Caco-2 (cell line): ENCODE data around the gene SMARCA4. TPM values are rescaled to one million over a fixed set of nuclear protein-coding genes. Genes with fewer than 3 reads are reported as not detected.

Source experiments
- BruUV-seq: library from RNA; stranded (reverse); fragments of 400-500 nt; replicated peaks from 2 replicates; lab custom pipeline; 2021; lab: Mats Ljungman, UMichigan
- CTCF ChIA-PET: fragments of 300-600 bp; sonication (Branson Sonifier 250); formaldehyde crosslinking; loops from one replicate; lab custom pipeline; 2022; ENCODE audit warnings: antibody characterized with exemption; lab: Charles Lee
- POLR2A ChIA-PET: fragments of 300-600 bp; sonication (Branson Sonifier 250); formaldehyde crosslinking; loops from one replicate; lab custom pipeline; 2022; ENCODE audit warnings: antibody characterized with exemption; lab: Charles Lee
- DNase-seq, 2 experiments: peaks; one replicate each; pipeline versions ENCODE4 v3.0.0 to v3.0.0-alpha.2; 2020 to 2022
- H3K27me3 ChIP-seq: replicated peaks from 2 replicates; pipeline ENCODE4 v1.6.0; 2011; ENCODE audit warnings: low read length; ENCODE audit not compliant: control insufficient read depth, insufficient read depth
- H3K36me3 ChIP-seq: 2 replicates; pipeline ENCODE4 v1.5.1; 2011; ENCODE audit warnings: low read length; ENCODE audit not compliant: control insufficient read depth, insufficient read depth
- H3K4me1 ChIP-seq: fragments of 250-450 bp; sonication (Bioruptor Pico); 2 replicates; pipeline ENCODE4 v1.5.1; 2020; ENCODE audit warnings: mild to moderate bottlenecking
- H3K4me3 ChIP-seq: 2 replicates; pipeline ENCODE4 v1.5.1; 2011; ENCODE audit warnings: low read depth, mild to moderate bottlenecking, control low read depth, low read length
- H3K9me3 ChIP-seq: fragments of 250-450 bp; sonication (Bioruptor Pico); 2 replicates; pipeline ENCODE4 v1.5.1; 2020; ENCODE audit warnings: mild to moderate bottlenecking, moderate library complexity
- H3K27ac Mint-ChIP-seq: one replicate; pipeline ENCODE4 v1.8.0; 2022; ENCODE audit warnings: mixed read lengths; ENCODE audit not compliant: unreplicated experiment
- H3K27me3 Mint-ChIP-seq: one replicate; pipeline ENCODE4 v1.8.0; 2022; ENCODE audit warnings: mixed read lengths; ENCODE audit not compliant: insufficient read depth, unreplicated experiment
- H3K36me3 Mint-ChIP-seq: one replicate; pipeline ENCODE4 v1.8.0; 2022; ENCODE audit warnings: mild to moderate bottlenecking, mixed read lengths; ENCODE audit not compliant: insufficient read depth, unreplicated experiment
- H3K4me1 Mint-ChIP-seq: one replicate; pipeline ENCODE4 v1.8.0; 2022; ENCODE audit warnings: low read depth, mixed read lengths; ENCODE audit not compliant: unreplicated experiment
- H3K4me3 Mint-ChIP-seq: one replicate; pipeline ENCODE4 v1.8.0; 2022; ENCODE audit warnings: mild to moderate bottlenecking, moderate library complexity, mixed read lengths; ENCODE audit not compliant: unreplicated experiment
- H3K9me3 Mint-ChIP-seq: one replicate; pipeline ENCODE4 v1.8.0; 2022; ENCODE audit warnings: mixed read lengths; ENCODE audit not compliant: unreplicated experiment
- intact Hi-C: fragments of 100-400 bp; cut with micrococcal nuclease; formaldehyde crosslinking; loops from one replicate; pipeline ENCODE4 v1.10.0; 2022; ENCODE audit not compliant: unreplicated experiment
- total RNA-seq: library from RNA; stranded (reverse); gene quantifications from 2 replicates; pipeline ENCODE4 v1.2.3, GENCODE V29; 2022
- TF ChIP-seq, protein P1 (sequence below), 2 experiments: fragments of 200-600 bp in 1 of 2; IDR thresholded peaks; 1 replicate in 1 of 2; 2 replicates in 1 of 2; pipeline versions ENCODE4 v1.5.1 to v1.8.0; 2011 to 2022; ENCODE audit warnings: antibody characterized with exemption in 1 of 2, control low read depth in 1 of 2, inconsistent platforms in 1 of 2, low read depth in 1 of 2, low read length in 1 of 2, mild to moderate bottlenecking in 1 of 2, moderate library complexity in 1 of 2; ENCODE audit not compliant: insufficient read depth in 1 of 2, severe bottlenecking in 1 of 2, unreplicated experiment in 1 of 2

SMARCA4 gene
- total RNA-seq, 1 experiment from 2014 or later, result 171 TPM

- no peak overlapping the region for H3K4me3 ChIP-seq
- ChIA-PET CTCF (no interaction called here), POLR2A (no interaction called here)
- TF ChIP-seq, protein P1, sequence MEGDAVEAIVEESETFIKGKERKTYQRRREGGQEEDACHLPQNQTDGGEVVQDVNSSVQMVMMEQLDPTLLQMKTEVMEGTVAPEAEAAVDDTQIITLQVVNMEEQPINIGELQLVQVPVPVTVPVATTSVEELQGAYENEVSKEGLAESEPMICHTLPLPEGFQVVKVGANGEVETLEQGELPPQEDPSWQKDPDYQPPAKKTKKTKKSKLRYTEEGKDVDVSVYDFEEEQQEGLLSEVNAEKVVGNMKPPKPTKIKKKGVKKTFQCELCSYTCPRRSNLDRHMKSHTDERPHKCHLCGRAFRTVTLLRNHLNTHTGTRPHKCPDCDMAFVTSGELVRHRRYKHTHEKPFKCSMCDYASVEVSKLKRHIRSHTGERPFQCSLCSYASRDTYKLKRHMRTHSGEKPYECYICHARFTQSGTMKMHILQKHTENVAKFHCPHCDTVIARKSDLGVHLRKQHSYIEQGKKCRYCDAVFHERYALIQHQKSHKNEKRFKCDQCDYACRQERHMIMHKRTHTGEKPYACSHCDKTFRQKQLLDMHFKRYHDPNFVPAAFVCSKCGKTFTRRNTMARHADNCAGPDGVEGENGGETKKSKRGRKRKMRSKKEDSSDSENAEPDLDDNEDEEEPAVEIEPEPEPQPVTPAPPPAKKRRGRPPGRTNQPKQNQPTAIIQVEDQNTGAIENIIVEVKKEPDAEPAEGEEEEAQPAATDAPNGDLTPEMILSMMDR (IDR thresholded peaks at IDR 0.05; ENCODE audit: insufficient read depth in 1 of 2, low read depth in 1 of 2, low read length in 1 of 2, severe bottlenecking in 1 of 2, unreplicated experiment in 1 of 2), result no peak
- Mint-ChIP-seq H3K27ac (no peak overlapping the region), H3K4me3 (no peak overlapping the region), H3K4me1 (no peaks in the 10 kb centered on the region), H3K9me3 (no peaks in the 10 kb centered on the region), H3K27me3 (no peaks in the 10 kb centered on the region), H3K36me3 (peaks cover 78% of the 10 kb centered on the region)
- no peaks in the 10 kb centered on the region for H3K9me3 ChIP-seq
- H3K36me3 ChIP-seq, result peaks cover 4% of the 10 kb centered on the region
- no peaks in the 10 kb centered on the region for H3K4me1 ChIP-seq
- DNase-seq, result no peak
- no TSS peak for BruUV-seq
- H3K27me3 ChIP-seq, result no peaks in the 10 kb centered on the region
- intact Hi-C loops, result no loop called here
These were observed 72.4 kb downstream of the SMARCA4 start for GRCh38 chr19:11033251-11033650.

DNA sequence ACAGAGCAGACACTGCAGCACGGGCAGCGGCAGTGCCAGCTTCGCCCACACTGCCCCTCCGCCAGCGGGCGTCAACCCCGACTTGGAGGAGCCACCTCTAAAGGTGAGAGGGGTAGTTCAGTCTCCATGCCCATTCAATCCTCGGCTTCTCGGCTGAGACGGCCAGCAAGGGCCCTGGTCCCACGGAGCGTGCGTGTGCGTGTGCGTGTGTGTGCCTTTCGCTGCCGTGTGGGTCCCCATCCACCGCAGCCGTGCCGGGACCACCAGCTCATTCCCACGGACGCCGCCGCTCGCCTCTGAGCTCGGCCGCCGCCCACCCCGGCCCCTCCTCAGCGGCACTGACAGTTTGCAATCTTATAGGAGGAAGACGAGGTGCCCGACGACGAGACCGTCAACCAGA lies 72.9 kb downstream of the SMARCA4 start:
- no peaks in the 10 kb centered on the region for H3K27me3 Mint-ChIP-seq
- peaks cover 83% of the 10 kb centered on the region for H3K36me3 Mint-ChIP-seq
- H3K4me3 Mint-ChIP-seq, result no peak overlapping the region
- no peak for DNase-seq
- CTCF ChIA-PET, result interaction anchor here (0.7 kb wide), 1 partner anchor 92 kb away, joined by 3 read pairs; no protein-coding TSS in a partner anchor
- no peaks in the 10 kb centered on the region for H3K4me1 ChIP-seq
- BruUV-seq, result no TSS peak
- no peaks in the 10 kb centered on the region for H3K4me1 Mint-ChIP-seq
- no peak overlapping the region for H3K27ac Mint-ChIP-seq
- peaks cover 4% of the 10 kb centered on the region for H3K36me3 ChIP-seq
- POLR2A ChIA-PET, result no interaction called here
- TF ChIP-seq, protein P1 (IDR thresholded peaks at IDR 0.05; ENCODE audit: insufficient read depth in 1 of 2, low read depth in 1 of 2, low read length in 1 of 2, severe bottlenecking in 1 of 2, unreplicated experiment in 1 of 2), result no peak
- H3K9me3 Mint-ChIP-seq, result no peaks in the 10 kb centered on the region
- intact Hi-C loops, result no loop called here
- H3K27me3 ChIP-seq, result no peaks in the 10 kb centered on the region
- H3K4me3 ChIP-seq, result no peak overlapping the region
- H3K9me3 ChIP-seq, result no peaks in the 10 kb centered on the region

GRCh38 chr19:11034449-11035213 lies 73.8 kb downstream of the SMARCA4 start:
- H3K27ac Mint-ChIP-seq, result no peak overlapping the region

More at GRCh38 chr19:11034449-11035213, 73.8 kb downstream of the SMARCA4 start:
- no peak overlapping the region for H3K4me3 Mint-ChIP-seq
- H3K4me1 ChIP-seq, result no peaks in the 10 kb centered on the region
- POLR2A ChIA-PET, result no interaction called here
- peaks cover 90% of the 10 kb centered on the region for H3K36me3 Mint-ChIP-seq
- no peaks in the 10 kb centered on the region for H3K9me3 ChIP-seq
- no peak for DNase-seq
- no peaks in the 10 kb centered on the region for H3K27me3 Mint-ChIP-seq
- no peaks in the 10 kb centered on the region for H3K9me3 Mint-ChIP-seq
- H3K4me1 Mint-ChIP-seq, result no peaks in the 10 kb centered on the region
- TF ChIP-seq, protein P1 (IDR thresholded peaks at IDR 0.05; ENCODE audit: insufficient read depth in 1 of 2, low read depth in 1 of 2, low read length in 1 of 2, severe bottlenecking in 1 of 2, unreplicated experiment in 1 of 2), result no peak
- no peak overlapping the region for H3K4me3 ChIP-seq
- H3K36me3 ChIP-seq, result peaks cover 4% of the 10 kb centered on the region
- BruUV-seq, result no TSS peak
- H3K27me3 ChIP-seq, result no peaks in the 10 kb centered on the region
- CTCF ChIA-PET, result interaction anchor here (0.7 to 1.0 kb wide), 3 partner anchors 17 to 92 kb away, joined by 3 read pairs; no protein-coding TSS in a partner anchor
- intact Hi-C loops, result loop anchor here (5.0 kb wide), 1 partner anchor 98 kb away; no protein-coding TSS in a partner anchor
